Endothelial cell (in vitro differentiated cells): ENCODE results near the gene ASCL5. TPM values are rescaled to one million over a fixed set of nuclear protein-coding genes. Genes with fewer than 3 reads are reported as not detected.

Experiments
- DNase-seq: peaks from one replicate; pipeline ENCODE4 v3.0.0; 2021; ENCODE audit warnings: low spot score
- H3K27ac Mint-ChIP-seq: one replicate; pipeline ENCODE4 v1.8.0; 2021; ENCODE audit warnings: mixed read lengths, inconsistent platforms; ENCODE audit not compliant: unreplicated experiment
- H3K27me3 Mint-ChIP-seq: one replicate; pipeline ENCODE4 v1.8.0; 2021; ENCODE audit warnings: mild to moderate bottlenecking, moderate library complexity, mixed read lengths, inconsistent platforms; ENCODE audit not compliant: unreplicated experiment
- H3K36me3 Mint-ChIP-seq: one replicate; pipeline ENCODE4 v1.8.0; 2021; ENCODE audit warnings: mild to moderate bottlenecking, low read depth, mixed read lengths, inconsistent platforms; ENCODE audit not compliant: unreplicated experiment
- H3K4me1 Mint-ChIP-seq: one replicate; pipeline ENCODE4 v1.8.0; 2021; ENCODE audit warnings: mild to moderate bottlenecking, mixed read lengths, inconsistent platforms; ENCODE audit not compliant: unreplicated experiment
- H3K4me3 Mint-ChIP-seq: one replicate; pipeline ENCODE4 v1.8.0; 2021; ENCODE audit warnings: mild to moderate bottlenecking, mixed read lengths, inconsistent platforms; ENCODE audit not compliant: unreplicated experiment
- H3K9me3 Mint-ChIP-seq: one replicate; pipeline ENCODE4 v1.8.0; 2021; ENCODE audit warnings: mixed read lengths, inconsistent platforms; ENCODE audit not compliant: unreplicated experiment
- long read RNA-seq: library from polyadenylated mRNA; unstranded; transcript quantifications from one replicate; pipeline ENCODE4 v2.0.0, GENCODE V29; 2020; ENCODE audit not compliant: unreplicated experiment
- total RNA-seq: library from RNA; stranded (reverse); fragmentation: NEBNext Ultra II Directional; extraction: Animal tissue kit (Norgen Biotek cat#: 25700); gene quantifications from one replicate; pipeline ENCODE4 v1.2.1, GENCODE V29; 2021; ENCODE audit not compliant: unreplicated experiment
- TF ChIP-seq, protein P1 (sequence below): fragments of 200-600 bp; sonication (generic); IDR thresholded peaks from one replicate; pipeline ENCODE4 v1.5.0; 2021; ENCODE audit warnings: antibody characterized with exemption; ENCODE audit not compliant: unreplicated experiment

The ASCL5 gene, protein sequence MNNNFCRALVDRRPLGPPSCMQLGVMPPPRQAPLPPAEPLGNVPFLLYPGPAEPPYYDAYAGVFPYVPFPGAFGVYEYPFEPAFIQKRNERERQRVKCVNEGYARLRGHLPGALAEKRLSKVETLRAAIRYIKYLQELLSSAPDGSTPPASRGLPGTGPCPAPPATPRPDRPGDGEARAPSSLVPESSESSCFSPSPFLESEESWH
- not detected for total RNA-seq
- long read RNA-seq = 0 reads

DNA sequence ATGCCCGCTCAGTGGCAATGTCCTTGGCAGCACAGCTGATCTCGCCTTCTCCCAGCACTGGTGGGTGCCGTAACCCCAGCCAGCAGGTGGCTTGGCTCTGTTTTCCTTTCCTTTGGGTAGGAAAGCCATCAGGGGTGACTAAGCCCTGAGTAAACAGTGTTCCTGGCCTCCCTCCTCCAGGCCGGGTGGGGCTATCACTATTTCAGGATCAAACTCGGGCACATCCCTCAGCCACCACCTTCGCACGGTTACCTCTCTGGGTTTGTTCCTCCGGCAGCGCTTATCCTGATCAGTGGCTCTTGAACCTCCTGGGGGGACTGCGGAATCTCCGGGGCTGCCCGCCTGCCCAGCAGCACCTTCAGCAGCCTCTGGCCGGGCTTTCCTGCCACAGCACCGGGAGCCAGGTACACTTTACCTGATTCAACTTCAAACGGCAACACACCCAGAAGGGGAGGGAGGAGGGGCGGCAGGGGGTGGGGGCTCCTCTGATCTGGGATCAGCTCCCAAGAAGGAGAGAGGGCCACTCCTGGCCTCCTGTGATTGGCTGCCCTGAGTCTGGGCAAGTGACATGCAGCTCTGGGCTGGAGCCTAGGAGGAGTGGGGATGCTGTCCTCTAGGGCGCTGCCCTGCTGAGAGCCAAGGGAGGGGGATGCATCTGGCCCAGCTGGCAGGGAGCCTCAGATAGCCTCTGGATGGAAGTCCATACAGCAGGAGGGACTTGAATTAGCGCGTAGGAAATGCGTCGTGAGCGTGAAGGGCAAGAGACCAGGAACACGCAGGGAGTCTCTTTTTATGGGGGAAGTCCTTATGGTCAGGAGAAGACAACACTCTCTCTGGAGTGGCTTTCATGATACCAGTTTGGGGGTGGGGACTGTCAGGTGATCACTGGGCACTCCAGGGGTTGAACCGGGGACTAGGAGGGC is at the start of gene ASCL5:
Gene ASCL5 (minus strand): TSS at position 353 of the 923 bp plus-strand sequence. CDS start 11,812 bp downstream, outside the sequence.
- H3K27me3 Mint-ChIP-seq = peaks cover 9% of the 10 kb centered on the region
- no peak within 1 kb of the TSS for H3K27ac Mint-ChIP-seq
- no peaks in the 10 kb centered on the region for H3K9me3 Mint-ChIP-seq
- H3K4me1 Mint-ChIP-seq = peaks cover 5% of the 10 kb centered on the region
- TF ChIP-seq, protein P1, sequence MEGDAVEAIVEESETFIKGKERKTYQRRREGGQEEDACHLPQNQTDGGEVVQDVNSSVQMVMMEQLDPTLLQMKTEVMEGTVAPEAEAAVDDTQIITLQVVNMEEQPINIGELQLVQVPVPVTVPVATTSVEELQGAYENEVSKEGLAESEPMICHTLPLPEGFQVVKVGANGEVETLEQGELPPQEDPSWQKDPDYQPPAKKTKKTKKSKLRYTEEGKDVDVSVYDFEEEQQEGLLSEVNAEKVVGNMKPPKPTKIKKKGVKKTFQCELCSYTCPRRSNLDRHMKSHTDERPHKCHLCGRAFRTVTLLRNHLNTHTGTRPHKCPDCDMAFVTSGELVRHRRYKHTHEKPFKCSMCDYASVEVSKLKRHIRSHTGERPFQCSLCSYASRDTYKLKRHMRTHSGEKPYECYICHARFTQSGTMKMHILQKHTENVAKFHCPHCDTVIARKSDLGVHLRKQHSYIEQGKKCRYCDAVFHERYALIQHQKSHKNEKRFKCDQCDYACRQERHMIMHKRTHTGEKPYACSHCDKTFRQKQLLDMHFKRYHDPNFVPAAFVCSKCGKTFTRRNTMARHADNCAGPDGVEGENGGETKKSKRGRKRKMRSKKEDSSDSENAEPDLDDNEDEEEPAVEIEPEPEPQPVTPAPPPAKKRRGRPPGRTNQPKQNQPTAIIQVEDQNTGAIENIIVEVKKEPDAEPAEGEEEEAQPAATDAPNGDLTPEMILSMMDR = no peak
- DNase-seq = no peak
- no peak within 1 kb of the TSS for H3K4me3 Mint-ChIP-seq
- peaks cover 10% of the 10 kb centered on the region for H3K36me3 Mint-ChIP-seq

DNA sequence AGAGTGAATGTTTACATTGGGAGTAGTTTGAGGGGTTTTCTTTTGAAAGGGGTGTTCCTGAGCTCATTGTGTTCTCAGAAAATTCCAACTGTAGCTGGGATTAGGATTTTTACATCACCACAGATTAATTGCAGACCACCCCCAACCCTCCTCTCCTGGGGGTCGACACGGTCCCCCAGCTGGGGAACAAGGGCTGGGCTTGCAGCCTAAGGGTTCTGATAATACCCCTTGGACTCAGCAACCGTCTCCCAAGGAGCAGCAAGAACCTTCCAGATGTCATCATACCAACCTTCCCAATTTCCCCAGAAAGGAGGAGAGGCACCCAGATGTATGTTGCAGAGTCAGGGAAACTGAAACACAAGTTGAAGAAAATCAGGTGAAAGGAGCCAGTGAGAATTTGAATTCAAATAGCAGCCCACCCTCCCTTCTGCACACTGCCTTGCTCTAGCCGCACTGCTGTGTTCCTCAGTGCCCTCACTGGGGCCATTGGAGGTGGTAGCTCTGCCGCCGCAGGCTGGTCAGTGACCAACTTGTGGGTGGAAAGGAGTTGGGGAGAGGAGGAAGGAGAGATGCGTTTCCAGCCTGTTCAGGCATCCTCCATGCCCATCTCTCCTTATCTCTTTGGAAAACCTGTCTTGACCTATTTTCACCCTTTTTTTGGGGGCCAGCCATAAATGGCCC is 49.0 kb upstream of the ASCL5 start:
- TF ChIP-seq, protein P1 = no peak
- no peaks in the 10 kb centered on the region for H3K36me3 Mint-ChIP-seq
- peaks cover 8% of the 10 kb centered on the region for H3K4me1 Mint-ChIP-seq
- no peak overlapping the region for H3K27ac Mint-ChIP-seq
- DNase-seq = no peak
- no peaks in the 10 kb centered on the region for H3K9me3 Mint-ChIP-seq
- peaks cover 10% of the 10 kb centered on the region for H3K27me3 Mint-ChIP-seq
- no peak overlapping the region for H3K4me3 Mint-ChIP-seq

DNA sequence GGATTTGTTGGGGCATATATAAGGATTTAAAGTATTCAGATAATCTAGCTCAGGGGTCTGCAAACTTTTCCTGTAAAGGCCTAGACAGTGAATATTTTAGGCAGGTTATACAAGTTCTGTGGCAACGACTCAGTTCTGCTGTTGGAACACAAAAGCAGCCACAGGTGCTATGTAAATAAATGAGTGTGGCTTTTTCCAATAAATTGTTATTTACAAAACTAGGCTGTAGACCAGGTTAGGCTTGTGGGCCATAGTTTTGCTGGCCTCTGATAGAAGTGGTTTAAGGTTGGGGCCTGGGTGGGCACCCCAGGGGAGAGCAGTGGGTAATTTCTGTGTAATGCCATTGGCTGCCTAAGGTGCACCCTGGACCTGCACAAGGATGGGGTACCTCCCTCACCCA is 46.8 kb upstream of the ASCL5 start:
- TF ChIP-seq, protein P1 = no peak
- Mint-ChIP-seq H3K9me3 (no peaks in the 10 kb centered on the region), H3K36me3 (no peaks in the 10 kb centered on the region), H3K4me3 (no peak overlapping the region), H3K27ac (no peak overlapping the region), H3K27me3 (peaks cover 8% of the 10 kb centered on the region), H3K4me1 (peaks cover 7% of the 10 kb centered on the region)
- no peak for DNase-seq

DNA sequence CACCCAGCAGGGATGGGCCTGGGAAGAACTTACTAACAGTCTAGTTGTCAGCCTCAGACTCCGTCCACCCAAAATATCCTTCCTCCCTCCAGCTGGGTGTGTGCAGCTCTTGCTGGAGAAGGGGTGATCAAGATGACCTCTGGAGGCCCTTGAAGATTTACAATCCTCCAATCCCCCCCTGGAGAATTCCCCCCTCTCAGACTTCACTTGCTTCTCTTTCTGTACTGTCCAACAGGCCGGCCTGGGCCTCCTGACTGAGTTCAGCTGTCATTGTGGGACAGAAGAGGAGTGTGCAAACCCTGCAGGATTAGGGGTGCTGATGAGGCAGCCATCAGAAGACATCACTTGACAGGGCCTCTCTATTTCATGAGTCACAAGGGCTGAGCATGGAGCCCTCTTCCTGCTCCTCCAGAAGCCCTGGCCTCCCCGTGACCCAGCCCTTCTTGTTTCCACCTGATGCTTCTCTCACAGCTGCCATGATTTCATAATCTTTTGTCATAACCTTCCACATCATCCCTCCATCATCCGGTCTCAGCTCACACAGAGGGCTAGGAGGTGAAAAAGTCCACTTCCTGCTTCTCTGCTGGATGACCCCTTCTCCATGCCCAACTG is 46.1 kb upstream of the ASCL5 start:
- no peak overlapping the region for H3K27ac Mint-ChIP-seq
- TF ChIP-seq, protein P1 = no peak
- H3K27me3 Mint-ChIP-seq = peaks cover 8% of the 10 kb centered on the region
- no peaks in the 10 kb centered on the region for H3K36me3 Mint-ChIP-seq
- no peak overlapping the region for H3K4me3 Mint-ChIP-seq
- no peaks in the 10 kb centered on the region for H3K9me3 Mint-ChIP-seq
- DNase-seq = no peak
- H3K4me1 Mint-ChIP-seq = peaks cover 7% of the 10 kb centered on the region
